Dedifferentiated amniotic fluid mesenchymal stem cell (primary cell): ENCODE measurements around the gene TLCD5.

Experiments
- DNase-seq: peaks from one replicate; pipeline ENCODE4 v3.0.0-alpha.2; 2016; ENCODE audit errors: extremely low spot score

TLCD5 gene

DNA sequence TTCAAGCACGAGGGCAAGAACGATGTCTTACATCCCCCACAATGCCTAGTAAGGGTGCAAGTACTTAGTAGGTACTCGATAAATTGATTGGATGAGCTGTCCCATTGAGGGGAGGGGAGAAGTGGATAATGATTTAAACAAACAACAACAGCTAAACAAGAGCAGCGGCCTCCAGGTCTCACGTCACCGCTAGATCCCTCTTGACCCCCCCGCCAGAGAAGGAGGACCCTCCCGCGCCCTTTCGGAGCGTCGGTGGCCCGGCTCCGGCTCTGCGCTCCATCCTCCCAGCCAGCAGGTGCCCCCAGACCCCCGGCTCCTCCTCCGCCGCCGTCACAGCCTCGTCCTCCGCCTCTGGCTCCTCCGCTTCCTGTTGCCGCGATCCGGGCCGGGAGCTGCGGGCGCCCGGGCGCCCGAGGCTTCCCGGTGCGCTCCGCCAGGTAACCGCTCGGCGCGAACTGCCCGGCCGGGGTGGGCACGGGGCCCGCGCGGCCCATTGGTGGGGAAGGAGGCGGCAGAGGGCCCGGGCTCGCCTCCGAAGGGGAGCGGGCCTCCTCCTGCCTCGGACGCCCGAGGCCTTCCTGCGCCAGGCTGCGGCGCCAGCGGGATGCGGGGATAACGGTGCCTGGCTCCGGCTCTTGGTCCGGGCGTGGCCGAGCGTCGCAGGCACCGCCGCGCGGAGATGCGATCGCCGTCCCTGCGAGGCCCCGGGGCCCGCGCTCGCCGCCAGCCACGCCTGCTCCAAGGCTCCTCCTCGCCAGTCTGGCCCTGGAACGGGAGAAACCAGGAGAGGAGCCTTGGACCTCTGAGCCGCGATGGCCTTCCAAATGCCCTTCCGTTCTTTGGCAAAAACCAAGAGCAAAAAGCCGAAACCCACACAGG lies at the start of gene TLCD5:
TSS of gene TLCD5 (plus strand) at position 368 of the 879 bp plus-strand sequence. CDS start 2,143 bp downstream, outside the sequence.
- DNase-seq: peak; percentile 60

- DNase-seq: no peak
Observed at GRCh38 chr11:120279502-120279901, 45.6 kb upstream of the TLCD5 start.

- no peak for DNase-seq
Observed at GRCh38 chr11:120280600-120281051, 44.5 kb upstream of the TLCD5 start.

DNA sequence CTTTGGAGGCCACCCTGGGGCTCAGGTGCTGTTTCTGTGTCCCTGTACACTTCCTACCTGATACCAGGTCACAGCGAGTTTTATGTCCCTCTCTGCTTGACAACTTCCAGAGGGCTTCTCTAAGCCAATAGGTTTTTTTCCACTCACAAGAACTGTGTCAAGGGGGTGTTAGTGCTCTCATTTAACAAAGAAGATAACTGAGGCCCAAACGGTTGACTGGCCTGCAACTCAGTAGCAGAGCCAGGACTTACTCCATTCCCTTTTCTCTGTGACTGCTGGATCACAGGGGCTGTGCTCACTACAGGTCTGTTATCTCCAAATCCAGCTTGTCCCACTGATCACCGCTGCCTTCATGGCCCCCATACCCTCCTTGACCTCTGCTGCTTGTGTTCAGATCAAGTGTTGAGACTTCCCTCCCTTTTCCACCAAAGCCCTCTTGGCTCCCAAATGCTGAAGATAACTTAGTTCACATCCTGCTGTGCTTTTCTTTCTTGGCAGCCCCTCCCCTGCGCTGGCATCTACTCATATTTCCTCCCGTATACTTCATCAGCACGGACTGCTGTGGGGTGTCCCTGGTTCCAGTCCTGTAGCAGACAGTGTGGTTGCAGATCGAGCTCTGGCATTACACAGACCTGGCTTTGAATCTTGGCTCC lies 43.8 kb upstream of the TLCD5 start:
- no peak for DNase-seq

- no peak for DNase-seq
Observed at GRCh38 chr11:120283124-120283523, 42.0 kb upstream of the TLCD5 start.

DNA sequence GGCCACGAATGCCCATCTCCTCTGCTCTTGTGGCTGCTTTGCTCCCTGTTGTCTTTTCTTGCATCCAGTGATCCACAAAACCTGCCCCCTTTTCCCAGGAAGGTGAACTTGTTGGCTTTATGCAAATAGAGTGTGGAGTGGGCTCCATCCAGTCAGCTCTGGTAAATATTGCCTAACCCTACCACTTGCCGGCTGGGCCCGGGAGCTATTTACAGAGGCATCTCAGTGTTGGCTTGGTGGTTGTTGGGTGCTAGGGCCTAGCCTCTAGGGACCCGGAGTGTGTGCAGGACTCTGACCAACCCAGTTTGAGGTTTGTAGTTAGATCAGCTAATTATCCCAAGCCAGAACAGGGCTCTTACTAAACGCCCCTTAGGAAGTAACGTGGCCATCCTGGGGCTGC lies 40.8 kb upstream of the TLCD5 start:
- no peak for DNase-seq

DNA sequence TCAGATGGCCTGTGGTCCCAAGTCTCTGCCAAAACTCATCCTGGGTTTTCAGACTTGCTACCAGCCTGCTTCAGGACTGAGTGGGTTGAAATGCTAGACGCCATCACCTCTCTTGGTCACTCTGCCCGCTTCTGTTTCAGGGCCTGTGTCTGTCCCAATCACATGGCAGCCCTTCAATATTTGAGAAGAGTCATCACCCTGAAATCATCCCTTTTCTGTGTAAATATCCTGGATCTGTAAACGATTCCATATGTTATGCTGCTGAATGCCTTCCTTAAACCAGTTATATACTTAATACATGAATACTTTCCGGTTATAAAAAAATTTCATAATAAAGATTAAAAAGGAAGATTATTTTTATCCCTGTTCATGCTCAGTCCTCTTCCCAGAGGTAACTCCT lies 39.8 kb upstream of the TLCD5 start:
- DNase-seq: no peak

DNA sequence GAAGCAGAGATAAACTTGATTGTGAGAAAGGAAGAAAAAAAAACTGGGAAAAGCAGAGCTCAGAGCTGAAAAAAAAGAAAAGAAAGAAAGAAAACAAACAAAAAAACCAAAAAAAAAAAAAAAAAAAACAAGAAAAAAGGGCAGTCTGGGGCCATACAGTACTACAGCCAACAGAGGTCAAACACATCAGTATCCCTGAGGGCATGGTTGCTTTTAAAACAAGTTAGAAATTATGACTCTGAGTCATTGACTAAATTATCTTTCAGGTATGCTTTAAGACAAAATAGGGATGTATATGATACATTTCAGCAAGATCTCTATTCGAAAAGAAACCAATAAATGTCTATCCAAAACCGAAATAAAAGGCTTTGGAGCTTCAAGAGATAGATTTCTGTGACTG lies 37.1 kb upstream of the TLCD5 start:
- no peak for DNase-seq

- DNase-seq: no peak
Observed at GRCh38 chr11:120289426-120289825, 35.7 kb upstream of the TLCD5 start.

DNA sequence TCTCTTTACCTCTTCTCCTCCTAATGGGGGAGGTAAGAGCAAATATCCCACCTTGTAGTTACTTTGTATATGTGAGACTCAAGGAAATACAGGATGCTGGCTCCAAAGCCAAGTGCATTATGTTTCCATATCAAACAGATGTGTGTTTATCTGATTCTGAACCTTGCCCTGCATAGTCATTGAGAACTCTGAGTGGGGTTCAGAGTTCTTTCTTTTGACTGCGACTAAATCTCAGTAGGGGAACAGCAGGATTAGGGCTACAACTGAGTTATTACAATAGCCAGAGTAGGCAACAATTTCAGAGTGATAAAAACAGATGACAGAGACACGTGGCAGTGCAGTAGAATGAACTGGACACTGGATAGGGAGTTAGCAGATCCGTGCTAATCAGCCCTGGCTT lies 34.1 kb upstream of the TLCD5 start:
- DNase-seq: no peak

DNA sequence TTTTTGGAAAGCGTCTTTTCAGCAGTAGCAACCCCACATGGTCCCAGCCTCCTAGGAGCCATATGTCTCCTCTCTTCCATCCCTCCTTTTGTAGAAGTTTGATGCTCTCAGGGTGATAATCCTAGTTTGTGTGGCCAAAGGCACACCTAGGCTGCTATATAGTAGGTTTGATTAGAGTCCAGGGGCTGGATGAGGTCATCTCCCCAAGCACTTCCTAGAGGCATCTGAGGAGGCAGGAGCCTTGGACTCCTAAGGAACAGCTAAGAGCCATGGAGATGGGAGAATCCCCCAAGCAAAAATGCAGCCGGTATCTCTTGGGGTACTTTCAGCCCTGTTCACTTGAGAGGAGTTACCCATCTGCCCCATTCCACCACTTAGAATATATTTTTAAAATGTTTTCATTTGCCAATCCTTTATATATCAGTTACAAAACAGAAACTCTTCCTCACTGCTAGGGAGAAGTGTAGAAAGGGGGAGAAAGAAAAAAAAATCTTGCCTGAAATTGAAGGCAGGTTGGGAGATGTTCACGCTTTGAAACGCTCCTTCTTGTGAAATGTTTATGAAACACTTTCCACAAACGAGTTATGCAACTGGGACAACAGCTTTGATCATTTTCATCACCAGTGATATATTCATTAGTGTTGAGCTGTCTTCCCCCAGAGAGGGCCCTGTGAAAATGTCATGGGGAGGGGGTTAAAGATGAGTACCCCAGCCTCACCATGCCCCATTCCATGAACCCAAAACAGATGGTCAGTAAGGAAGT lies 31.9 kb upstream of the TLCD5 start:
- no peak for DNase-seq

DNA sequence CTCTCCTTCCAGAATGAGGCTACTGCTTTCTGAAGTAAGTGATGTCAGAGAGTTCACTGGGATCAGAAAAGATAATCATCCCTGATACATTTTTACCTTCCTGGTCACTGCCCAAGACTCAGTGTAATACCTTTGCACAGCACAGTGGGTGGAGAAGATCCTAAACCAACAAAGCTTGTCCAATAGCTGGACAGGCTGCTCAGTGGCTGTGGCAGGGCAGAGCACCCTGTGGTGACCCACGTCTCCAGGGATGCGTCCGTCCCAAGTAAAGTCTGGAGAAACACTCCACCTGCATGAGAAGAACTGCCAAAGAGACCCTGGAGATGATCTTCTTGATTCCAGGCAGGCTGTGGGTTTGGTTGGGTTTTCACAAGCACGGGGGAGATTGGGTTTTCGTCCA lies 31.0 kb upstream of the TLCD5 start:
- DNase-seq: no peak

DNA sequence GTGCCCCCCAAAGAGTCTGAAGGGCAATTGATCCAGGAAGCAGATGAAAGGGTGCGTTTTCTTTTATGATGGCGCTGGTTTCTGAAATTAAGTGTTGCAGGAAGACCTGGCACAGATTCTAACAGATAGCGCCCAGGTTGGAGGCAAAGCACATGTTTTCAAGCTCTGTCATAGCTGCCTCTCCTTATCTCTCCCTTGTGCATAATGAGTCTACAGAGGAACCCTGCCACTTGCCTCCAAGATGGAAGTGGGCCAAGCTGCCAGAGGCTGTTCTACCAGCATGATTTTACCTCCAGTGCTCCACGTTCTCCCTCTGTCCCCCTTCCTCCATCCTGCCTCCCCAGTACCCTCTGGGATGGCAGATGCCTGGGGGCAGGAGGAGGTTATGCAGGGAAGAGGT lies 30.0 kb upstream of the TLCD5 start:
- DNase-seq: no peak

DNA sequence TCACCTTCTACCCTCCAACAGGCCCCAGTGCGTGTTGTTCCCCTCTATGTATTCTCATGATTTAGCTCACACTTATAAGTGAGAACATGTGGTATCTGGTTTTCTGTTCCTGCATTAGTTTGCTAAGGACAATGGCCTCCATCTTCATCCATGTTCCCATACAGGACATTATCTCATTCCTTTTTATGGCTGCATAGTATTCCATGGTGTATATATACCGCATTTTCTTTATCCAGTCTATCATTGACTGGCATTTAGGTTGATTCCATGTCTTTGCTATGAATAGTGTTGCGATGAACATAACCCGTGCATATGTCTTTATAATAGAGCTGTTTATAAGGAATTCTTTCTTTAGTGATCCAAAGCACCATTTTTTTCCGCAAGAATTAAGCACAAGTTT lies 28.5 kb upstream of the TLCD5 start:
- no peak for DNase-seq

DNA sequence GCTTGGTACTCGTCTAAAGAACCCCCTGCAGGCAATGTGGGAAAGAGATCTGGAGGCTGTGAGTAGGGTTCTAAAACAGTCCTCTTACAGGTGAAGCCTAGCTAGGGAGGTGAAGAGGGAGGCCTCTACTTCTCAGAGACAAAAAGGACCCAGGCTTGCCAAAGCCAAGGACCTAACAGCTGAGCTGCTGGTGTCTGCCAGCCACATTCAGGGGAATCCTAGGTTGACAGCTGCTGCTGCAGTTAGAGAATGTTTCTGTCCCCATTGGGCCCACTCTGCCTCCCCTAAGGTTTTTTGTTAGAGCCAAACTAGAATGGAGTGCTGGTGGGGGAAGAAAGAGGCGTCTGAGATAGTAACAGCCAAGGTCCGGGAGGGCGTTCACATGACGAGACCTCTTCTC lies 26.6 kb upstream of the TLCD5 start:
- DNase-seq: no peak

DNA sequence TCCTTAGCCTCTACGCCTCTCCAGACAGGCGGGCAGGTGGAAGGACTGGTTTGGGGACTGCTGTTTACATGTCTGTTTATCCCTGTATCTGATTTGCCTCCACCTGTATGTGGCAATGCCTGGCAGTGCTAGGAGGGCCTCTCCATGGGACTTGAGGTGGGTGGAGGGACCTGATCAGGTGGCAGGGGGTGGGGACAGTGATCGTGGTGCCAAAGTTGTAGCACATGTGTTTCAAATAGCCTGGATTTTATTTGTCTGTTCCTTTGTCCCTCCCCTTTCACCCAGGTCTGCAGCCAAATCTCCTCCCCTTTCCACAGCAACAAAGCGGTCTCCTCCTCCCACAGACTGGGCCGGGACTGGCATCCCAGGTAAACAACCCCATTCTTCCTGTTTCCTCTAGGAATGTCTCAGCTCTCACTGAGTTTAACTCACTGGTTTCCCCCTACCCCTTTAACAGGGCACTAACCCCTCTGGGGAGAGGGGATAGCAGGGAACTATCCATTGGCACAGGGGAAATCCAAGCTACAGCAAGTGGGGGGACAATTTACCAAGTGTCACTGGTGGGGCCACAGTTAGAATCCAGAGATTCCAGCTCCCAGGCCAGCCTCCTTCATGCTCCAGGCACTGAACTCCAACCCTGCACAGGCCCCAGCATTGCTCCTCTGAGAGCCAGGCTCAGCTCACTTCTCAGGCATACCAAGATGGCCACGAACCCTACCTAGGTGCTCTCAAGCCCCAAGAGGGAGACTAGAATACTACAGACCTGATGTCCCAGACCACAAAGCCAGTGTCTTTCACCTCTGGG lies 22.9 kb upstream of the TLCD5 start:
- no peak for DNase-seq

DNA sequence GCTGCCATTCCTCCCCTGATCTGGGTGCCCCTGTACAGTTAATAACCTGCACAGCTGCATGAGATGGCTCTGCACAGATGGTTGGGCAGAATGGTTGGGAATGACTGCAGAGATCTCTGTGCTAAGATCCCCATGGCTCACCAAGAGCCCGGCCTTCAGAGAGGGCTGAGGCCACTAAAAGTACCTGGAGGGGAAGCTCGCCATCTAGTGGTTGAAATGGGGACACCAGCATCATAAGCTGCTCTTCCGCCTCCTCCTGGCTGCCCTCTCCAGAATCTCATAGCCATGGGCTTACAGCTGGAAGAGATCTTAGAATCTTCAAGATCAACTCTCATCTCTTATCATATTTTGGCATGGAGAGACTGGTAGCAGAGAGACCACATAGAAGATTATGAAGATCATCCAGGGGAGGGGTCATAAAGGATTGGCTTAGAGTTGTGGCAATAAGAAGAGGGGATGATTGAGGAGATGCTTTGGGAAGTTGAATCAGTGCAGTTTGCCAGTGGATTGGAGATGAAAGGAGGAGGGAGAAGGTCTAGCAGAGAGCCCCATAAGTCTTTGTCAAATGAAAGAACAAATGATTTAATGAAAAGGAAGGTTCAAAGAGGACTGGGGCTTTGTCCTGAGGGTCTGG lies 22.0 kb upstream of the TLCD5 start:
- DNase-seq: peak; percentile 50

- DNase-seq: no peak
Observed at GRCh38 chr11:120304526-120304925, 20.6 kb upstream of the TLCD5 start.

DNA sequence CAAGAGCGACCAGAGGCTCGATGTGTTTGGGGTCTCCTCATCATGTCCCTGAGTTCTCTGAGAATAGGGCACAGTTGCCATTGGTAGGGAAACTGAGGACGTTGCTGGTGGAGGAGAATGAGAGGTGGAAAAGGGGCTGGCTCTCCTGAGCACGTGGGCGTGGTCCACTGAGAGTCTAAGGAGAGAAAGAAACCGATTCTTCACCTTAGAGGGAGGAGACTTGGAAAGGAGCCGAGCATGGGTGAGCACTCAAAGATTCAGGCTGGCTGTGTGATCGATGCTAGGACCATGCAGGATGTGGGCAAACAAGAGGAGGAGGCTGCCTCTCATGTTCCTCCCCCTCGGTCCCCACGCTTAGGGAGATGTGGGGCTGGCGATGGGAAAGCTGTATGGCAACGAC lies 19.8 kb upstream of the TLCD5 start:
- no peak for DNase-seq

GRCh38 chr11:120306519-120307242 lies 18.4 kb upstream of the TLCD5 start:
- DNase-seq: peak; percentile 89
